Measurements from ENCODE around the gene FXYD5.
A peak's percentile ranks its signal among the peaks of the same experiment; 100 is the strongest.

- TF ChIP-seq REST (IDR thresholded peaks at IDR 0.05; ENCODE audit: insufficient read depth in 1 of 2, low read depth in 2 of 2, low read length in 1 of 2) (no peak), POLR2AphosphoS5 (IDR thresholded peaks at IDR 0.05; ENCODE audit: low read depth, low read length) (no peak), CTCF (IDR thresholded peaks at IDR 0.05) (peak; percentile 21; the same call in 1 of the 2 replicates), TCF7L2 (IDR thresholded peaks at IDR 0.05; ENCODE audit: low read depth, low read length) (no peak)
Observed at GRCh38 chr19:35194012-35194984, 39.8 kb downstream of the FXYD5 start.
